Body of pancreas (tissue), 4 donors: Measurements from ENCODE around the gene HOXC12. TPM values are rescaled to one million over a fixed set of nuclear protein-coding genes. Genes with fewer than 3 reads are reported as not detected.

ENCODE experiments used
- ATAC-seq: fragments of 150-250 bp; one replicate; pipeline ENCODE4 v1.9.1; 2016
- DNase-seq, 4 donors: peaks; one replicate each; pipeline ENCODE4 v3.0.0-alpha.2; 2019
- H3K27ac ChIP-seq, 4 donors: fragments of 200-600 bp; sonication (generic); 1 replicate in 3 of 4; 2 replicates in 1 of 4; pipeline versions ENCODE4 v1.5.1 to v1.6.1; 2016 to 2019; ENCODE audit warnings: mild to moderate bottlenecking in 1 of 4, mixed read lengths in 1 of 4, moderate library complexity in 1 of 4
- H3K27me3 ChIP-seq, 2 donors: fragments of 200-600 bp; sonication (generic); one replicate each; pipeline ENCODE4 v1.6.0; 2016; ENCODE audit warnings: mild to moderate bottlenecking in 1 of 2
- H3K36me3 ChIP-seq, 2 donors: fragments of 200-600 bp; sonication (generic); replicated peaks in 1 of 2; 2 replicates each; pipeline ENCODE4 v1.5.1; 2016; ENCODE audit warnings: low read depth in 2 of 2; ENCODE audit not compliant: insufficient read depth in 1 of 2
- H3K4me1 ChIP-seq: fragments of 200-600 bp; sonication (generic); one replicate; pipeline ENCODE4 v1.6.0; 2016
- H3K4me3 ChIP-seq, 2 donors: fragments of 200-600 bp; sonication (generic); 1 replicate in 1 of 2; 2 replicates in 1 of 2; pipeline ENCODE4 v1.5.1; 2016 to 2019
- H3K9me3 ChIP-seq, 3 donors: fragments of 200-600 bp; sonication (generic); 1 replicate in 2 of 3; 2 replicates in 1 of 3; pipeline ENCODE4 v1.5.1; 2016
- POLR2A ChIP-seq, 3 donors: fragments of 450-650 bp; IDR thresholded peaks; one replicate each; pipeline ENCODE4 v1.6.1; 2016; ENCODE audit warnings: antibody characterized with exemption in 3 of 3, mild to moderate bottlenecking in 2 of 3
- WGBS, 2 donors: methylation state at CpG; one replicate each; pipeline ENCODE4 v1.1.5; 2017; 5-methylcytosine and 5-hydroxymethylcytosine counted together
- intact Hi-C: fragments of 100-400 bp; cut with DNase I; formaldehyde crosslinking; loops from one replicate; pipeline ENCODE4 v1.15.1; 2023
- microRNA counts, 2 donors: library from miRNA; unstranded; fragments of <30 nt; microRNA quantifications; one replicate each; lab custom pipeline; 2017
- microRNA-seq, 2 donors: library from miRNA; unstranded; fragments of <30 nt; microRNA quantifications; one replicate each; pipeline ENCODE4, GENCODE V29; 2016; ENCODE audit warnings: borderline number of aligned reads in 2 of 2, borderline replicate concordance in 2 of 2
- small RNA-seq: library from RNA; depleted of rRNA; stranded (forward); fragments of <200 nt; gene quantifications from one replicate; pipeline ENCODE3, GENCODE V24; 2016
- total RNA-seq, 2 donors: library from RNA; depleted of rRNA; stranded (reverse); fragments of >200 nt; gene quantifications; one replicate each; pipeline ENCODE4 v1.1.0, GENCODE V29; 2016
- TF ChIP-seq, protein P1 (sequence below), 7 experiments: fragments of 450-650 bp in 4 of 7; fragments of 200-600 bp in 3 of 7; sonication (generic) in 3 of 7; IDR thresholded peaks; one replicate each; pipeline ENCODE4 v1.5.1; 2016 to 2019; ENCODE audit warnings: antibody characterized with exemption in 7 of 7

The HOXC12 gene
- total RNA-seq, 2 donors from 2014 or later, result not detected

DNA sequence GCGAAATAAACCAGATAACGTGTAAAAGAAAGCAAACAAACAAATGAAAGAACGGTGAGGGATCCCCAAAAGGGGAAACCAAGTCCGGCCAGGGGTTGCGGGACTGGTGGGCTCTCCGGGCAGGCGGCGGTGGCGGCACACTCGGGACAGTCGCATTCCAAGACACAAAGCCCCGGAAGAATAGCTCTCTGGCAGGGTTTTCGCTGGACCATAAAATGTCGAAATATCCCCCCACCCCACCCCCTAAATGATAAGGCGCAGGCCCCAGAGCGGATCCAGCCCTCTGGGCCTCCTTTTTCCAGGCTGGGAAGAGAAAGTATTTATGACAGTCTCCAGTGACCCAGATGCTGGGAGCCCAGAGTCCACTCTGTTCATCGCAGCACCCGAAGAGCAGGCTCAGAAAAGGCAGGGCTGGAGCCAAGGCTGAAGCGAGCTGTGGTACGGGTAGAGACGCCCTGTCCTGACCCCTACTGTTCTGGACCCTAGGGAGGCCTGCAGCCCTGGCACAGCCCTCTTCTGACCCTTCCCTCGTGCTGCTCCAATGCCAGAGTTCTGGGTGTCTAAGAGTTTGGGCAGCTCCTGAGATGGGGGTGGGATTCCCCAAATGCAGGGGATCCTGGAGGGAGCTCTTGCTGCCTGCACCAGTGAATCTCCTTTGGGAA lies 52.0 kb downstream of the HOXC12 start:
- peaks cover 0 to 72% of the 10 kb centered on the region in 2 donors for H3K27me3 ChIP-seq
- DNase-seq (no peak), ATAC-seq (no peak)
- TF ChIP-seq, protein P1, sequence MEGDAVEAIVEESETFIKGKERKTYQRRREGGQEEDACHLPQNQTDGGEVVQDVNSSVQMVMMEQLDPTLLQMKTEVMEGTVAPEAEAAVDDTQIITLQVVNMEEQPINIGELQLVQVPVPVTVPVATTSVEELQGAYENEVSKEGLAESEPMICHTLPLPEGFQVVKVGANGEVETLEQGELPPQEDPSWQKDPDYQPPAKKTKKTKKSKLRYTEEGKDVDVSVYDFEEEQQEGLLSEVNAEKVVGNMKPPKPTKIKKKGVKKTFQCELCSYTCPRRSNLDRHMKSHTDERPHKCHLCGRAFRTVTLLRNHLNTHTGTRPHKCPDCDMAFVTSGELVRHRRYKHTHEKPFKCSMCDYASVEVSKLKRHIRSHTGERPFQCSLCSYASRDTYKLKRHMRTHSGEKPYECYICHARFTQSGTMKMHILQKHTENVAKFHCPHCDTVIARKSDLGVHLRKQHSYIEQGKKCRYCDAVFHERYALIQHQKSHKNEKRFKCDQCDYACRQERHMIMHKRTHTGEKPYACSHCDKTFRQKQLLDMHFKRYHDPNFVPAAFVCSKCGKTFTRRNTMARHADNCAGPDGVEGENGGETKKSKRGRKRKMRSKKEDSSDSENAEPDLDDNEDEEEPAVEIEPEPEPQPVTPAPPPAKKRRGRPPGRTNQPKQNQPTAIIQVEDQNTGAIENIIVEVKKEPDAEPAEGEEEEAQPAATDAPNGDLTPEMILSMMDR (IDR thresholded peaks at IDR 0.05), result no peak
- no peak for TF ChIP-seq POLR2A (IDR thresholded peaks at IDR 0.05)
- H3K36me3 ChIP-seq, result no peaks in the 10 kb centered on the region
- H3K9me3 ChIP-seq, result no peaks in the 10 kb centered on the region
- intact Hi-C loops, result no loop called here
- 30 to 33% methylated on average over 22 of the region's 22 CpGs for WGBS, 2 donors
- H3K4me3 ChIP-seq, result no peak overlapping the region
- peaks cover 17% of the 10 kb centered on the region for H3K4me1 ChIP-seq
- H3K27ac ChIP-seq, result no peak overlapping the region

DNA sequence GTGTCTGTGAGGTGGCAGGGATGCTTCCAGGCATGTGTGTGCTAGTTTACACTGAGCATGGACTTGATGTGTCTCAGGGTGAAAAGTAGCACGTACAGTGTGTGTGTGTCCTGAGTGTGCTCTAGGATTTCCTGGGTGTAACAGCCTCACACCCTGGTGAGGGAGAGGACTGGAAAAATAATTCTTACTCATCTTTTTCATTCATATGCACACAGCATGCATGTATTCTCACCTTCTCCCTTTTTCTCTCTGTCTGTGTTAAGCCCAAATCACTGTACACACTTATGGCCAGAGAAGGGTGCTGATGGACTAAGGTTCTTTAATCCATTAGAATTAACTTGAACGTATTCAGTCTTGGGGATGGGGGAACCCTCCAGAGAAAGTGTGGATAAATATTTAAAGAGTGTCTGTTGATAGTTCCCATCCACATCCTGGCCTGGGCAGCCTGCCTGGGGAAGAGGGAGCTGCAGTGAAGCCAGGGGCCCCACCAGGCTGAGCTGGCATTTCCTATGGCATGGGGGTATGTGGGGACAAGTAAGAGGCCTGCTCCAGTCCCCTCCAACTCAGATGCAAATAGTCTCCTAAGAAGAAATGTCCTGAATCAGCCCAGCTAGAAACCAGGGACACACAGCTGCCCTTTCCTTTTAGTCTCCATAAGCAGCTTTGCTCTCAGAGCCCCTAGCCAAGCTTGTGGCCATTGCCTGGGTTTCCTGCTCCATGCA lies 53.0 kb downstream of the HOXC12 start:
- TF ChIP-seq, protein P1 (IDR thresholded peaks at IDR 0.05), result no peak
- no peaks in the 10 kb centered on the region for H3K9me3 ChIP-seq
- ATAC-seq (no peak), DNase-seq (no peak)
- intact Hi-C loops, result no loop called here
- no peak overlapping the region for H3K4me3 ChIP-seq
- WGBS, 2 donors, result 59 to 66% methylated on average over 2 of the region's 2 CpGs
- no peaks in the 10 kb centered on the region for H3K36me3 ChIP-seq
- H3K4me1 ChIP-seq, result peaks cover 17% of the 10 kb centered on the region
- H3K27me3 ChIP-seq, result peaks cover 0 to 68% of the 10 kb centered on the region in 2 donors
- H3K27ac ChIP-seq, result no peak overlapping the region

DNA sequence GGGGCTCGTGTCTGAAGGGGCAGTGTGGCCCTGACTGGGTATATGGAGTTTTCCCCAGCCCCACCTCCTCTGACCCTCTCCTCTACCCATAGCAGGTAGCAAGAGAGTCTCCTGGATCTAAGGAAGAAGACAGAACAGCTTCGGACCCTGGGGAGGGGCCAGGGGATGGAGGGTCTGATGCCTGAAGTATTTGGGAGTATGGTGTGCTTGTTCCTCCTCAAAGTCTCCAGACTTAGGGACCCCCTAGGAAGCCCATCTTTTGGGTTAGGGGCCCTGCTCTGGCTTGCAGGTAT lies 53.5 kb downstream of the HOXC12 start:
- Histone ChIP-seq H3K27me3 (peaks cover 0 to 68% of the 10 kb centered on the region in 2 donors), H3K4me3 (no peak overlapping the region), H3K4me1 (peaks cover 17% of the 10 kb centered on the region), H3K27ac (no peak overlapping the region), H3K9me3 (no peaks in the 10 kb centered on the region), H3K36me3 (no peaks in the 10 kb centered on the region)
- WGBS, 2 donors, result 19 to 44% methylated on average over 2 of the region's 2 CpGs
- TF ChIP-seq, protein P1 (IDR thresholded peaks at IDR 0.05), result no peak
- no peak for TF ChIP-seq POLR2A (IDR thresholded peaks at IDR 0.05)
- ATAC-seq (no peak), DNase-seq (no peak)
- intact Hi-C loops, result no loop called here

MicroRNAs encoded within 50 kb of the gene (microRNA counts, 767-probe panel; counts per million panel counts)
- microRNA hsa-miR-196a-5p (lab: Ali Mortazavi, UCI), result 0 to 736 counts per million in 2 donors

Small RNA genes within 50 kb of the gene (microRNA-seq; reads per million reads assigned to microRNA genes)
- 3.6 to 5.1 reads per million in 2 donors for gene MIR196A2

Small RNA genes within 50 kb of the gene (small RNA-seq; reads per million reads assigned to genes)
- gene AC012531.3 (not detected), gene AC012531.4 (not detected), gene MIR196A2 (not detected), gene RF01905 (not detected), gene RF01906 (not detected)

Other genes with a start within 250 kb of the HOXC12 start
- gene CALCOCO1, start 227.5 kb upstream of the HOXC12 start, total RNA-seq, result 100 to 1,000 TPM; 109 to 153 TPM
- not detected for gene CISTR, start 202.9 kb upstream of the HOXC12 start, total RNA-seq
- gene HOXC13, start 16.1 kb upstream of the HOXC12 start, total RNA-seq, result not detected
- gene HOXC11, start 18.2 kb downstream of the HOXC12 start, total RNA-seq, result not detected
- not detected for gene HOTAIR, start 20.1 kb downstream of the HOXC12 start, total RNA-seq
- not detected for gene HOXC10, start 30.2 kb downstream of the HOXC12 start, total RNA-seq
- gene HOXC9, start 45.3 kb downstream of the HOXC12 start, total RNA-seq, result not detected
- gene HOXC8, start 54.1 kb downstream of the HOXC12 start, total RNA-seq, result not detected
- not detected for gene HOXC6, start 73.5 kb downstream of the HOXC12 start, total RNA-seq
- gene HOXC5, start 78.1 kb downstream of the HOXC12 start, total RNA-seq, result not detected
- not detected for gene HOXC4, start 98.9 kb downstream of the HOXC12 start, total RNA-seq
- 10 to 100 TPM; 20.8 to 34.5 TPM for gene SMUG1, start 234.1 kb downstream of the HOXC12 start, total RNA-seq